ENCODE results near the gene RAD51.

DNA sequence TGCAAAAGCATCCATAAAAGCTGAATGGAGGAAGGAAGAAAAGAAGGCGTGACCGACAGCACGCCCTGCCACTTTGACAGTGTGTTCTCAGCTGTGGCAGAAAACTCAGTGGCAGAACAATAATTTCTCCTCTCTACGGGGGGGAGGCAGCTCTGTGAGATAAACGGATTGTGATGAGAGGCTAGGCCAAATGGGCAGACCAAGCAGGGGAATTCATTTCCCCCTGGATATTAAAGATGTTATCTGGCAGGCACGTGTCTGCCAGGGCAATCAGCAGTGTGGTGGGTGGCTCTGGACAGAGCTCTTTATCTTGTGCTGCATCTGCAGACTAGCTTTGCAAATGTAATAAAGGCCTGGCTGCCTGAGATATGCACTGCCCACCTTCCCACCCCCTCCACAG, 62.0 kb downstream of the RAD51 start:
- TF ChIP-seq, protein P1, sequence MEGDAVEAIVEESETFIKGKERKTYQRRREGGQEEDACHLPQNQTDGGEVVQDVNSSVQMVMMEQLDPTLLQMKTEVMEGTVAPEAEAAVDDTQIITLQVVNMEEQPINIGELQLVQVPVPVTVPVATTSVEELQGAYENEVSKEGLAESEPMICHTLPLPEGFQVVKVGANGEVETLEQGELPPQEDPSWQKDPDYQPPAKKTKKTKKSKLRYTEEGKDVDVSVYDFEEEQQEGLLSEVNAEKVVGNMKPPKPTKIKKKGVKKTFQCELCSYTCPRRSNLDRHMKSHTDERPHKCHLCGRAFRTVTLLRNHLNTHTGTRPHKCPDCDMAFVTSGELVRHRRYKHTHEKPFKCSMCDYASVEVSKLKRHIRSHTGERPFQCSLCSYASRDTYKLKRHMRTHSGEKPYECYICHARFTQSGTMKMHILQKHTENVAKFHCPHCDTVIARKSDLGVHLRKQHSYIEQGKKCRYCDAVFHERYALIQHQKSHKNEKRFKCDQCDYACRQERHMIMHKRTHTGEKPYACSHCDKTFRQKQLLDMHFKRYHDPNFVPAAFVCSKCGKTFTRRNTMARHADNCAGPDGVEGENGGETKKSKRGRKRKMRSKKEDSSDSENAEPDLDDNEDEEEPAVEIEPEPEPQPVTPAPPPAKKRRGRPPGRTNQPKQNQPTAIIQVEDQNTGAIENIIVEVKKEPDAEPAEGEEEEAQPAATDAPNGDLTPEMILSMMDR (IDR thresholded peaks at IDR 0.05), result no peak
- TF ChIP-seq POLR2AphosphoS5 (IDR thresholded peaks at IDR 0.05), result no peak

Data from upper lobe of left lung (tissue), 4 donors.